GM12872 (cell line): Measurements from ENCODE around the gene DGKE.

ENCODE experiments used
- TF ChIP-seq, protein P1 (sequence below): IDR thresholded peaks from 3 replicates; pipeline ENCODE4 v1.5.1; 2011; ENCODE audit warnings: low read depth, mild to moderate bottlenecking, low read length, moderate library complexity; ENCODE audit not compliant: insufficient read depth

Gene DGKE

GRCh38 chr17:56870081-56870651 is 36.2 kb downstream of the DGKE start:
- TF ChIP-seq, protein P1, sequence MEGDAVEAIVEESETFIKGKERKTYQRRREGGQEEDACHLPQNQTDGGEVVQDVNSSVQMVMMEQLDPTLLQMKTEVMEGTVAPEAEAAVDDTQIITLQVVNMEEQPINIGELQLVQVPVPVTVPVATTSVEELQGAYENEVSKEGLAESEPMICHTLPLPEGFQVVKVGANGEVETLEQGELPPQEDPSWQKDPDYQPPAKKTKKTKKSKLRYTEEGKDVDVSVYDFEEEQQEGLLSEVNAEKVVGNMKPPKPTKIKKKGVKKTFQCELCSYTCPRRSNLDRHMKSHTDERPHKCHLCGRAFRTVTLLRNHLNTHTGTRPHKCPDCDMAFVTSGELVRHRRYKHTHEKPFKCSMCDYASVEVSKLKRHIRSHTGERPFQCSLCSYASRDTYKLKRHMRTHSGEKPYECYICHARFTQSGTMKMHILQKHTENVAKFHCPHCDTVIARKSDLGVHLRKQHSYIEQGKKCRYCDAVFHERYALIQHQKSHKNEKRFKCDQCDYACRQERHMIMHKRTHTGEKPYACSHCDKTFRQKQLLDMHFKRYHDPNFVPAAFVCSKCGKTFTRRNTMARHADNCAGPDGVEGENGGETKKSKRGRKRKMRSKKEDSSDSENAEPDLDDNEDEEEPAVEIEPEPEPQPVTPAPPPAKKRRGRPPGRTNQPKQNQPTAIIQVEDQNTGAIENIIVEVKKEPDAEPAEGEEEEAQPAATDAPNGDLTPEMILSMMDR = no peak

DNA sequence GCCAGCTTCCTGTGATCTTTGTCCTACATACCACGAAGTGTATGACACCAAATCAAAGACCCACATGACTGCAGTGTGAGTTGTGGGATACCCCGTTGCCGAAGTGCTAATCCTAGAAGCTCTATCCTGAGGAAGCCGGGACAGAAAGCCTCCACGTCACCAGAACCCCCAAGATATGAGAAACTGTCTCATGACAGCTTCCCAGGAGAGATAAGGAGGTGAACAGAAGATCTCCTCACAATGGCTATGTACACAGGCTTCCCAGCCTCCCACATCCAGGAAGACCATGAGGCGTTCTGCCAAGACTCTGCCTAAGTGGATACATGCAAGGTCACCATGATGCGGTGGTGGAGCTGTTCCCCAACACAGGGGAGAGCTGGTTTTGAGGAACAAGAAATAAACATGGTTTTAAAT is 42.8 kb downstream of the DGKE start:
- TF ChIP-seq, protein P1 = no peak

GRCh38 chr17:56879280-56879679 is 45.3 kb downstream of the DGKE start:
- TF ChIP-seq, protein P1 = no peak

DNA sequence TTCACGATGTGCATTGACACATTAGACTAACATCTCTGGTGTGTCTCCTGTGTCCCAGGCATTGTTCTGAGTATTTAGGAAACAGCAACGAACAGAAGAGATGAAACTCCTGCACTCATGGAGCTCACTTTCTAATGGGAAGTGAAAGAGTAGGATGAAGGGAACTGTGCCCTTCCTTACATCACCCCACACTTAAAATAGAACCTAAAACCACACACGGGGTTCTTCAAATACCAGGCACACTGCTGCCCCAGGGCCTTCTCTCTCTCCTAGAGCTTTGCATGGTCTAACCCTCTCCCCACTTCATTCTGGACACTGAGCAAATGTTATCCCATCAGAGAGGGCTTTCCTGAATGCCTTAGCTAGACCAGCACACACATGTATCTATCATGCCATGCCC is 46.2 kb downstream of the DGKE start:
- TF ChIP-seq, protein P1 = no peak

GRCh38 chr17:56880571-56880970 is 46.6 kb downstream of the DGKE start:
- TF ChIP-seq, protein P1 = no peak

GRCh38 chr17:56881685-56882295 is 47.8 kb downstream of the DGKE start:
- TF ChIP-seq, protein P1 = no peak

- TF ChIP-seq, protein P1 = no peak
Measured at GRCh38 chr17:56883616-56884015, 49.7 kb downstream of the DGKE start.
